Measurements from ENCODE around the gene CDCP1.

DNA sequence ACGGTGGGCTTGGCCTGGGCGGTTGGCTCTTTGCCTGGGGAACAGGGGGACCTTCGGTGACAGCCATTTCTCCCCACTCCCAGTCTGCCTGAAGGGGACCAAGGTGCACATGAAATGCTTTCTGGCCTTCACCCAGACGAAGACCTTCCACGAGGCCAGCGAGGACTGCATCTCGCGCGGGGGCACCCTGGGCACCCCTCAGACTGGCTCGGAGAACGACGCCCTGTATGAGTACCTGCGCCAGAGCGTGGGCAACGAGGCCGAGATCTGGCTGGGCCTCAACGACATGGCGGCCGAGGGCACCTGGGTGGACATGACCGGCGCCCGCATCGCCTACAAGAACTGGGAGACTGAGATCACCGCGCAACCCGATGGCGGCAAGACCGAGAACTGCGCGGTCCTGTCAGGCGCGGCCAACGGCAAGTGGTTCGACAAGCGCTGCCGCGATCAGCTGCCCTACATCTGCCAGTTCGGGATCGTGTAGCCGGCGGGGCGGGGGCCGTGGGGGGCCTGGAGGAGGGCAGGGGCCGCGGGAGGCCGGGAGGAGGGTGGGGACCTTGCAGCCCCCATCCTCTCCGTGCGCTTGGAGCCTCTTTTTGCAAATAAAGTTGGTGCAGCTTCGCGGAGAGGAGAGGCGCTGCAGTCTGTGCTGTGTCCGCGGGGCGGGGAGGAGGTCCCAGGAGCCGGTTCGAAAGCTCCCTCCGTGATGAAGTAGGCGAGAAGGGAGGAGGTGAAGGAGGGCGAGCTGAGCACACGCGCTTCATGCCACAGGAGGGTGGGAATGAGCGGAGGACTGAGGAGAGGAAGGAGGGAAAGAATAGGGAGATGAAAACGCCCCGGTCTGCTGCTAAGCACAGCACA lies 110.5 kb downstream of the CDCP1 start:
- TF ChIP-seq, protein P1, sequence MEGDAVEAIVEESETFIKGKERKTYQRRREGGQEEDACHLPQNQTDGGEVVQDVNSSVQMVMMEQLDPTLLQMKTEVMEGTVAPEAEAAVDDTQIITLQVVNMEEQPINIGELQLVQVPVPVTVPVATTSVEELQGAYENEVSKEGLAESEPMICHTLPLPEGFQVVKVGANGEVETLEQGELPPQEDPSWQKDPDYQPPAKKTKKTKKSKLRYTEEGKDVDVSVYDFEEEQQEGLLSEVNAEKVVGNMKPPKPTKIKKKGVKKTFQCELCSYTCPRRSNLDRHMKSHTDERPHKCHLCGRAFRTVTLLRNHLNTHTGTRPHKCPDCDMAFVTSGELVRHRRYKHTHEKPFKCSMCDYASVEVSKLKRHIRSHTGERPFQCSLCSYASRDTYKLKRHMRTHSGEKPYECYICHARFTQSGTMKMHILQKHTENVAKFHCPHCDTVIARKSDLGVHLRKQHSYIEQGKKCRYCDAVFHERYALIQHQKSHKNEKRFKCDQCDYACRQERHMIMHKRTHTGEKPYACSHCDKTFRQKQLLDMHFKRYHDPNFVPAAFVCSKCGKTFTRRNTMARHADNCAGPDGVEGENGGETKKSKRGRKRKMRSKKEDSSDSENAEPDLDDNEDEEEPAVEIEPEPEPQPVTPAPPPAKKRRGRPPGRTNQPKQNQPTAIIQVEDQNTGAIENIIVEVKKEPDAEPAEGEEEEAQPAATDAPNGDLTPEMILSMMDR (conservative IDR thresholded peaks at IDR 0.05 in 1 of 2, IDR thresholded peaks at IDR 0.05 in 1 of 2; ENCODE audit: extremely low read depth in 1 of 2, insufficient read depth in 1 of 2, low read depth in 1 of 2, low read length in 2 of 2), result no peak
- no peak for TF ChIP-seq EZH2 (IDR thresholded peaks at IDR 0.05; ENCODE audit: borderline replicate concordance, low read length)

Data from mammary epithelial cell (primary cell).